Gastroesophageal sphincter (tissue), 3 donors: ENCODE data around the gene COL4A3.

Experiments used
- CTCF ChIP-seq, 4 experiments: fragments of 200-600 bp in 2 of 4; fragments of 450-650 bp in 2 of 4; sonication (generic) in 1 of 4; IDR thresholded peaks; one replicate each; pipeline ENCODE4 v1.5.1; 2017 to 2019; ENCODE audit warnings: antibody characterized with exemption in 4 of 4, mild to moderate bottlenecking in 2 of 4, moderate library complexity in 2 of 4
- POLR2A ChIP-seq, 2 donors: fragments of 450-650 bp; IDR thresholded peaks; one replicate each; pipeline ENCODE4 v1.6.1; 2017; ENCODE audit warnings: antibody characterized with exemption in 2 of 2, mild to moderate bottlenecking in 2 of 2, moderate library complexity in 1 of 2
- POLR2AphosphoS5 ChIP-seq: sonication (generic); formaldehyde crosslinking; IDR thresholded peaks from one replicate; pipeline ENCODE4 v1.6.1; 2017; ENCODE audit warnings: antibody characterized with exemption

- TF ChIP-seq POLR2AphosphoS5 (no peak), CTCF (IDR thresholded peaks at IDR 0.05) (no peak), POLR2A (IDR thresholded peaks at IDR 0.05) (no peak)
Measured at GRCh38 chr2:227320305-227321094, 156.1 kb downstream of the COL4A3 start.
